NK-92 (cell line): ENCODE measurements around the gene XXYLT1.
"Not testable (repeated sequence)": the region's sequence is repeated elsewhere in the genome, so short reads cannot be mapped to it uniquely, and the experiment has no call there.

Source experiments
- DNase-seq: peaks from one replicate; lab custom pipeline; 2025; ENCODE audit not compliant: unreplicated experiment; lab: John Stamatoyannopoulos, UW

XXYLT1 gene

GRCh38 chr3:195101927-195102608, 168.9 kb downstream of the XXYLT1 start:
- DNase-seq: no peak

- DNase-seq: no peak
Observed at GRCh38 chr3:195101001-195101583, 169.9 kb downstream of the XXYLT1 start.

- DNase-seq: no peak
Observed at GRCh38 chr3:195099951-195100785, 170.8 kb downstream of the XXYLT1 start.

GRCh38 chr3:195098741-195099525, 172.0 kb downstream of the XXYLT1 start:
- no peak for DNase-seq

GRCh38 chr3:195097331-195098255, 173.4 kb downstream of the XXYLT1 start:
- no peak for DNase-seq

GRCh38 chr3:195096484-195097330, 174.3 kb downstream of the XXYLT1 start:
- DNase-seq: no peak

GRCh38 chr3:195096053-195096452, 174.9 kb downstream of the XXYLT1 start:
- DNase-seq: no peak

- no peak for DNase-seq
Observed at GRCh38 chr3:195095704-195096036, 175.3 kb downstream of the XXYLT1 start.

GRCh38 chr3:195095035-195095703, 175.8 kb downstream of the XXYLT1 start:
- no peak for DNase-seq

- DNase-seq: no peak
Observed at GRCh38 chr3:195094191-195094921, 176.6 kb downstream of the XXYLT1 start.

GRCh38 chr3:195093731-195094130, 177.2 kb downstream of the XXYLT1 start:
- no peak for DNase-seq

GRCh38 chr3:195087840-195088601, 182.9 kb downstream of the XXYLT1 start:
- not testable (repeated sequence) for DNase-seq

- DNase-seq: no peak
Observed at GRCh38 chr3:195087328-195087727, 183.6 kb downstream of the XXYLT1 start.

GRCh38 chr3:195086885-195087284, 184.1 kb downstream of the XXYLT1 start:
- DNase-seq: no peak

- no peak for DNase-seq
Observed at GRCh38 chr3:195086341-195086740, 184.6 kb downstream of the XXYLT1 start.

- DNase-seq: no peak
Observed at GRCh38 chr3:195085356-195086130, 185.4 kb downstream of the XXYLT1 start.

GRCh38 chr3:195084746-195085145, 186.2 kb downstream of the XXYLT1 start:
- DNase-seq: no peak
